A549 treated with ZK216348 at 1 μM for 4 hours (cell line): ENCODE measurements around the gene XPNPEP3. TPM values are rescaled to one million over a fixed set of nuclear protein-coding genes. Genes with fewer than 3 reads are reported as not detected.

Experiments used
- total RNA-seq: library from RNA; stranded (reverse); fragments of 200-300 nt; extraction: Qiagen RNA extraction; gene quantifications from 5 replicates; pipeline ENCODE4 v1.2.3, GENCODE V29; 2022; ENCODE audit warnings: low read depth

The XPNPEP3 gene
- 5.7 to 9.9 TPM (median 9.4 TPM) in 5 replicates for total RNA-seq

GRCh38 chr22:40856513-40857308, at the start of gene XPNPEP3, which contains the start of gene ST13:
TSS of gene XPNPEP3 (plus strand) at chr22:40857148. CDS start at chr22:40857182, 34 bp downstream.
TSS of gene ST13 (minus strand) at chr22:40856639. CDS start at chr22:40856540, 99 bp downstream.

DNA sequence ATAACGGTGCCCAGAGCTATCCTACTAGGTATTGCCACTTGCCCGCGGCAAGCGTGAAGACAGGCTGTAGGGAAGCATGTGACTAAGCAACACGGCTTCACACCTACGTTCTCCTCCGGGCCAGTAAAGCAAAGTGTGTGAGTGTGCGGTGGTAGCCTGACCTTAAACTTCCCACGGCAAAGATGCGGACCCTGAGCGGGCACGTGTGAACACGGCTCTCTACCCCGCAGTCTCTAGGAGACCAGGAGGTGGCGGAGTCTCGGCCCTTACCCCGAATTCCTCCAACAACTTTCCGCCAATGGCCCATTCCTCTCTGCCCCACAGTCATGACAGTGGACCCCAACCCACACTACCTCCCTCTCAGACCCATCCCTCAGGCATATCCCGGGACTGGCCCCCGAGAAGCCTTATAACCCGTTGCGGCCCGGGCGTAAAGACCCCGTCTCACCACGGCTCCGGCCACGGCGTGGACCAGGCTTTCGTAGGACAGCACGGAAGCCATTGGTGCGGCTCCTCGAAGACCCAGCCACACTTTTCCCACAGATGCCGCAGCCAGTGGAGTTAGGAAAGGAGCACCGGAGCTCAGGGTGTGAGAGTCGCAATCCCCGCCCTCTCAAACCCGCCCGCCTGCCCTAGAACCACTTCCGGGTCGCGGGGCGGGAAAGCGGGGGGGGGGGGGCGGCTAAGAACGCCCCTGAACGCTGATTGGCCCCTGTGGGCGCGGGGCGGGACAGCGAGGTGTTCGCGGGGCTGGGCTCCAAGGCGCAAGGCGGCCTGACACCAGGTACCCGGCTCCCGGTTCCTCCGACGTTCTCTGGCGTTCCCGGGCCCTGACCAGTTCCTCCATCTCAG, 38.0 kb upstream of the XPNPEP3 start, which contains the start of gene SLC25A17:
SLC25A17 (minus strand) TSS at position 600 of the 852 bp plus-strand sequence; CDS start at position 502, 98 bp downstream.

DNA sequence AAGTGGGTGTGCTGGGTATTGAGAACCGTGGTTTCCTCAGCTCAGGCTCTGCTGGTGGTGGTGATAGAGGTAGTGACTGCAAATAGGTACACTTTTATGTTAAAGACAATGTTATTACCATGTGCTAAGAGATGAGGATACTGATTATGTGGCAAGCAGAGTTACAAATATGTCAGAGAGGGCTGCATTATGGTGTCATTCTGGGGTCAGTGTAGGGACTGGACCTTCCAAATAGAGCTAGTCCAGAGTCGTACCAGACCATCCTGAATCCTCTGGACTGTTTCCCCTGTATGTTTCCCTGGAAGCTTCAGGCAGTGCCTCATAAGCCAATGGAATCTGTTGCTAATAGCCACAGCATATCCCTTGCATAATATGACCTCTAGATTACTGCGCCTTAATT, 5.1 kb downstream of the XPNPEP3 start, which contains the start of gene DNAJB7:
DNAJB7 (minus strand) TSS at position 101 of the 400 bp plus-strand sequence. CDS start 119 bp downstream, outside the sequence.

DNA sequence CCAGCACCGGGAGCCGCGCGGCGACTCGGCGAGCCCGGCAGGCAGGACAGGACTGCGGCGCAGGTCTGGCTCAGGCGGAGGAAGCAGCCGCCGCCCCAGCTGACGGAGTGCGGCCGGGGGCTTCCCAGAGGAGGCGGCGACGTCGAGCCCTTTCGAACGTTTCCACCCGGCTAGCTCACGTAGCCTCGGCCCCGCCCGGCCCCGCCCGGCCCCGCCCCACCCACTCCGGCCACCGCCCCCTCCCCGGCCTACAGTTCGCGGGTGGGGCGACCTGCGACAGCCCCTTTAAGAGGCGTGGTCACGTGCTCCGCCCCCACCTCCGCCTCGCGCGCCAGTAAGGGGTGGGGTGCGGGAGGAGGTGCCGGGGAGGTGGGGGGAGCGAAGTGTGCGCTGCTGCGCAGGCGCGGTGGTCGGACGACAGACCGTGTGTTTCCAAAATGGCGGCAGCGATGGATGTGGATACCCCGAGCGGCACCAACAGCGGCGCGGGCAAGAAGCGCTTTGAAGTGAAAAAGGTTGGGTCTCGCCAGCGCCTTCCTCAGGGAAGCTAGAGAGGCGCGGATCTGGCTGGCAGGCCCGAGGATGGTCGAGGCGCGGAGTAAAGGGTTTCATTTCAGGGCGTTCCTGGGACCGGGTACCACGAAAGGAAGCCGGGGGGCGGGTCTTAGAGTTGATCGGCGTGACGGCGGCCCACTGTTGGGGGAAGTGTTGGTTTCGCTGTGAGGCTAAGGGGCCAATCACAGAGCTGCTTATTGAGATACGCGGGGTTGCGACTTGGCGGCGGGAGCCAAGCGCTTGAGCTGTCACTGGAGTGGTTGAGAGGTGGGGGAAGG, 94.2 kb downstream of the XPNPEP3 start, which contains the start of gene RBX1:
RBX1 (plus strand) TSS at position 417 of the 833 bp plus-strand sequence; CDS start at position 438, 21 bp downstream.

Other genes starting within 250 kb of the XPNPEP3 start
- gene MRTFA, start 220.4 kb upstream of the XPNPEP3 start, total RNA-seq, result 32.1 to 61.6 TPM (median 49.9 TPM) in 5 replicates
- gene MCHR1, start 177.7 kb upstream of the XPNPEP3 start, total RNA-seq, result not detected in 5 replicates
- 19.2 to 25.1 TPM (median 20.8 TPM) in 5 replicates for gene SLC25A17, start 37.8 kb upstream of the XPNPEP3 start, total RNA-seq
- 152 to 216 TPM (median 168 TPM) in 5 replicates for gene ST13, start 509 bp upstream of the XPNPEP3 start, total RNA-seq
- not detected in 5 replicates for gene DNAJB7, start 5.0 kb downstream of the XPNPEP3 start, total RNA-seq
- gene RBX1, start 94.2 kb downstream of the XPNPEP3 start, total RNA-seq, result 45.6 to 53.9 TPM (median 50.4 TPM) in 5 replicates
- 16.2 to 22.7 TPM (median 20.1 TPM) in 5 replicates for gene EP300, start 235.4 kb downstream of the XPNPEP3 start, total RNA-seq